Measurements from ENCODE around the gene C20orf96. TPM values are rescaled to one million over a fixed set of nuclear protein-coding genes. Genes with fewer than 3 reads are reported as not detected.

The C20orf96 gene
- total and polyA plus RNA-seq, 2 donors (not counting 3 experiments of a cell fraction or from before 2014, with no cell fraction given), result 17.0 to 17.2 TPM

DNA sequence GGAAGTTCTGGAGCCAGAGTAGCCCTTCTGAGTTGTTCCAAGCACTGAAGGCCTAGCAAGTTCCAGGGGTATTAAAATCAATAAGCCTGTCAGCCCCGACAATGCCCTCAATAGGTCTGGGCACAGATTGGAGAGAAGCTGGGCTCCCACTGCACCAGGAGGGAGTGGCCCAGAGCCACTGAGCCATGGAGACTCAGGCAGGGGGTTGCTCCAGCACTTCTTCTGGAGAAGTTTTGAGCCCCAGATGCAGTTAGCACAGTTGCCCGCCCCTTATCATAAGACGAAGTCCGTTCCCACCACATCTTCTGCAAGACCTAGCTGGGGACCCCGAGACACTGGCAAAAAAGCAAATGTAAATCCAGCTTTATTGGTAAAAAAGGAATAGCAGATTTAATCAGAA, 20.0 kb downstream of the C20orf96 start:
- intact Hi-C loops (cut with micrococcal nuclease), result no loop called here
- Histone ChIP-seq H3K4me2 (ENCODE audit: insufficient read depth, low read length) (no peak overlapping the region), H3K9me3 (replicated peaks; ENCODE audit: control insufficient read depth, insufficient read depth, low read length) (no peaks in the 10 kb centered on the region), H2AFZ (ENCODE audit: low read depth, low read length) (no peak overlapping the region), H3K27ac (ENCODE audit: insufficient read depth, low read depth, low read length) (no peak overlapping the region), H4K20me1 (replicated peaks; ENCODE audit: control insufficient read depth, extremely low read depth, insufficient read depth, low read length) (no peaks in the 10 kb centered on the region), H3K4me1 (ENCODE audit: control insufficient read depth, extremely low read depth, insufficient read depth, low read length) (peaks cover 3% of the 10 kb centered on the region), H3K79me2 (ENCODE audit: control insufficient read depth, insufficient read depth, low read length) (no peaks in the 10 kb centered on the region), H3K4me3 (replicated peaks in 1 of 3; ENCODE audit: insufficient read depth in 1 of 3, low read depth in 1 of 3, low read length in 3 of 3) (no peak overlapping the region), H3K9ac (replicated peaks; ENCODE audit: extremely low read depth, insufficient read depth, low read length) (no peak overlapping the region), H3K27me3 (ENCODE audit: control insufficient read depth in 2 of 2, insufficient read depth in 2 of 2, low read length in 2 of 2) (no peaks in the 10 kb centered on the region), H3K36me3 (ENCODE audit: control insufficient read depth in 2 of 2, extremely low read depth in 1 of 2, insufficient read depth in 2 of 2, low read length in 2 of 2) (peaks cover 0 to 3% of the 10 kb centered on the region in 2 experiments), H3K9me1 (replicated peaks; ENCODE audit: control insufficient read depth, extremely low read depth, insufficient read depth, low read length) (no peaks in the 10 kb centered on the region)
- CTCF ChIA-PET, result interaction anchor here (0.6 to 8.3 kb wide), 3 partner anchors 55 to 209 kb away, joined by 3 to 66 read pairs (median 4); partner anchors contain the start of gene SOX12
- DNase-seq (ENCODE audit: low read depth, low spot score), result no peak
- no TSS peak for BruUV-seq (replicated peaks)
- POLR2A ChIA-PET, result interaction anchor here (0.6 kb wide), 1 partner anchor 13 kb away, joined by 3 read pairs; no protein-coding TSS in a partner anchor
- FAIRE-seq, result no peak
- TF ChIP-seq MAX (IDR thresholded peaks at IDR 0.05; ENCODE audit: insufficient read depth, insufficient read length), result no peak
- TF ChIP-seq EZH2 (IDR thresholded peaks at IDR 0.05; ENCODE audit: borderline replicate concordance, low read depth, low read length, severe bottlenecking), result no peak
- TF ChIP-seq GATA2 (IDR thresholded peaks at IDR 0.05; ENCODE audit: insufficient read depth, insufficient read length, low read depth, low read length), result no peak
- no peak for TF ChIP-seq POLR2AphosphoS5 (IDR thresholded peaks at IDR 0.05; ENCODE audit: insufficient read depth, low read depth, low read length)
- TF ChIP-seq FOS (IDR thresholded peaks at IDR 0.05; ENCODE audit: borderline replicate concordance, insufficient read depth, low read length), result no peak
- TF ChIP-seq POLR2A (IDR thresholded peaks at IDR 0.05; ENCODE audit: low read depth, low read length), result no peak
- no peak for TF ChIP-seq JUN (IDR thresholded peaks at IDR 0.05; ENCODE audit: borderline replicate concordance, insufficient read depth, insufficient read length, low read depth)
- no peak for TF ChIP-seq MYC (IDR thresholded peaks at IDR 0.05; ENCODE audit: low read depth, low read length)
- TF ChIP-seq CTCF (IDR thresholded peaks at IDR 0.05; ENCODE audit: extremely low read depth in 1 of 2, insufficient read depth in 1 of 2, low read depth in 1 of 2, low read length in 2 of 2), result no peak
- dilution Hi-C loops (cut with MboI; ENCODE audit: extremely low pct_ligation_motif_present, low sequenced_read_pairs), result no loop called here
